ENCODE measurements around the gene MIER1.
"Not testable (repeated sequence)": the region's sequence is repeated elsewhere in the genome, so short reads cannot be mapped to it uniquely, and the experiment has no call there.

The MIER1 gene

DNA sequence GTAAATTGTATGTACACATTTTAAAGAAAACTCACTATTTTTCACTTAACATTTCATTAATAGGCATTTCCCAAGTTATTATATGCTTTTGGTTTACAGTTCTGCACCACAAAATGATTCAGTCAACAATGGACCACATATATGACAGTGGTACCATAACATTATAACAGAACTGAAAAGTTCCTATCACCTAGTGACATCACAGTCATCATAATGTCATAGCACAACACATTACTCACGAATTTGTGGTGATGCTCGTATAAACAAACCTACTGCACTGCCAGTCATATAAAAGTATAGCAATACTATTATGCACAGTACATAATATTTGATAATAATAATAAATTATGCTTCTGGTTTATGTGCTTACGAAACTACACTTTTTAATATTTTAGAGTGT, 31.1 kb upstream of the MIER1 start:
- Histone ChIP-seq H3K9ac (ENCODE audit: low read length) (no peak overlapping the region), H2BK12ac (ENCODE audit: low read length in 2 of 2) (no peak overlapping the region), H3K79me1 (replicated peaks; ENCODE audit: low read length, poor library complexity, severe bottlenecking) (no peaks in the 10 kb centered on the region), H4K8ac (ENCODE audit: low read length) (no peak overlapping the region), H3K4me1 (ENCODE audit: control insufficient read depth, insufficient read depth, low read depth, low read length) (no peaks in the 10 kb centered on the region), H2BK5ac (ENCODE audit: low read depth, low read length, poor library complexity, severe bottlenecking) (no peak overlapping the region), H3K23ac (ENCODE audit: low read length in 2 of 2) (no peak overlapping the region), H2BK120ac (ENCODE audit: low read depth, low read length) (no peak overlapping the region), H3K27me3 (ENCODE audit: control insufficient read depth in 1 of 2, insufficient read depth in 1 of 2, low read length in 2 of 2) (no peaks in the 10 kb centered on the region), H3K4ac (ENCODE audit: low read depth in 1 of 2, low read length in 2 of 2) (no peak overlapping the region), H3K18ac (ENCODE audit: low read depth in 1 of 2, low read length in 2 of 2) (no peak overlapping the region), H3K27ac (ENCODE audit: low read length, poor library complexity, severe bottlenecking) (no peak overlapping the region), H3K4me2 (ENCODE audit: low read length, poor library complexity, severe bottlenecking) (no peak overlapping the region), H2BK15ac (ENCODE audit: low read depth, poor library complexity, severe bottlenecking) (no peak overlapping the region), H3K14ac (ENCODE audit: low read length in 2 of 2) (no peak overlapping the region), H2AFZ (ENCODE audit: low read depth, low read length) (no peak overlapping the region), H4K91ac (ENCODE audit: low read length) (no peak overlapping the region), H3K9me3 (ENCODE audit: control insufficient read depth, low read length) (no peaks in the 10 kb centered on the region), H3K4me3 (ENCODE audit: insufficient read depth in 1 of 2, low read depth in 1 of 2, low read length in 2 of 2) (no peak overlapping the region), H2AK5ac (ENCODE audit: low read length, severe bottlenecking) (no peak overlapping the region), H3K36me3 (ENCODE audit: control insufficient read depth in 1 of 2, insufficient read depth in 2 of 2, low read depth in 1 of 2, low read length in 2 of 2) (peaks cover 0 to 4% of the 10 kb centered on the region in 2 experiments)
- DNase-seq = no peak
- 87% methylated on average over 2 of the region's 3 CpGs for WGBS

GRCh38 chr1:66915203-66915602, 9.6 kb upstream of the MIER1 start:
- not testable (repeated sequence) for H3K27ac ChIP-seq (ENCODE audit: low read length, poor library complexity, severe bottlenecking); H2BK15ac ChIP-seq (ENCODE audit: low read depth, poor library complexity, severe bottlenecking); H2BK5ac ChIP-seq (ENCODE audit: low read depth, low read length, poor library complexity, severe bottlenecking); H3K14ac ChIP-seq (ENCODE audit: low read length in 2 of 2); H3K4me3 ChIP-seq (ENCODE audit: insufficient read depth in 1 of 2, low read depth in 1 of 2, low read length in 2 of 2); H3K9me3 ChIP-seq (ENCODE audit: control insufficient read depth, low read length); H3K18ac ChIP-seq (ENCODE audit: low read depth in 1 of 2, low read length in 2 of 2); H2BK120ac ChIP-seq (ENCODE audit: low read depth, low read length); H2AFZ ChIP-seq (ENCODE audit: low read depth, low read length); H3K4ac ChIP-seq (ENCODE audit: low read depth in 1 of 2, low read length in 2 of 2); H3K9ac ChIP-seq (ENCODE audit: low read length); H3K27me3 ChIP-seq (ENCODE audit: control insufficient read depth in 1 of 2, insufficient read depth in 1 of 2, low read length in 2 of 2); H3K36me3 ChIP-seq (ENCODE audit: control insufficient read depth in 1 of 2, insufficient read depth in 2 of 2, low read depth in 1 of 2, low read length in 2 of 2); H4K8ac ChIP-seq (ENCODE audit: low read length); H4K91ac ChIP-seq (ENCODE audit: low read length); H3K23ac ChIP-seq (ENCODE audit: low read length in 2 of 2); DNase-seq; H3K4me1 ChIP-seq (ENCODE audit: control insufficient read depth, insufficient read depth, low read depth, low read length); H2AK5ac ChIP-seq (ENCODE audit: low read length, severe bottlenecking); H2BK12ac ChIP-seq (ENCODE audit: low read length in 2 of 2); H3K4me2 ChIP-seq (ENCODE audit: low read length, poor library complexity, severe bottlenecking)
- WGBS = no CpG with 5 or more reads among the region's 1 CpG
- peaks cover 16% of the 10 kb centered on the region for H3K79me1 ChIP-seq (replicated peaks; ENCODE audit: low read length, poor library complexity, severe bottlenecking)

GRCh38 chr1:66916320-66916719, 8.5 kb upstream of the MIER1 start:
- DNase-seq = peak; percentile 44
- no CpG with 5 or more reads among the region's 2 CpGs for WGBS
- H3K27ac ChIP-seq (ENCODE audit: low read length, poor library complexity, severe bottlenecking) = no peak overlapping the region

DNA sequence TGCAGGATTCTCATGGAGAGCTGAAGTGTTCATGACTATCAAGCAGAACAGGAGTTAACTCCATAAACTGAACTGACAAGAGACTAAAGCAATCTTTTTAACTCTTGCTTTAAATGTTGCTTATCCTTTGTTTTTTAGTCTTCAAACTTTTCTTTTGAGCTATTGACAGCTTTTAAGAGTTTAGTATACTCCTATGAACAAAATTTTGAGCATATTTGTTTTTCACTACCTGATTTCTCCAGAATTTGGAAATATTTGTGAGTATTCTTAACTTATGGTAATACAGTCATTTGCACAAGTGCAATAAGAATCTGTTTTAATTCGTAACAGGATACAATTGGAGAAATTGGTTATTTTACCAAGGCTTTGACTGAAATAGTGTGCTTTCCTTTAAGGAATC, 7.3 kb upstream of the MIER1 start:
- no peaks in the 10 kb centered on the region for H3K4me1 ChIP-seq (ENCODE audit: control insufficient read depth, insufficient read depth, low read depth, low read length)
- 100% methylated on average over 1 of the region's 1 CpG for WGBS
- H4K8ac ChIP-seq (ENCODE audit: low read length) = no peak overlapping the region
- no peak overlapping the region for H4K91ac ChIP-seq (ENCODE audit: low read length)
- no peak overlapping the region for H3K18ac ChIP-seq (ENCODE audit: low read depth in 1 of 2, low read length in 2 of 2)
- no peak overlapping the region for H3K14ac ChIP-seq (ENCODE audit: low read length in 2 of 2)
- H2BK5ac ChIP-seq (ENCODE audit: low read depth, low read length, poor library complexity, severe bottlenecking) = no peak overlapping the region
- H2BK120ac ChIP-seq (ENCODE audit: low read depth, low read length) = no peak overlapping the region
- no peaks in the 10 kb centered on the region for H3K9me3 ChIP-seq (ENCODE audit: control insufficient read depth, low read length)
- H2AK5ac ChIP-seq (ENCODE audit: low read length, severe bottlenecking) = no peak overlapping the region
- H2BK12ac ChIP-seq (ENCODE audit: low read length in 2 of 2) = no peak overlapping the region
- H3K9ac ChIP-seq (ENCODE audit: low read length) = no peak overlapping the region
- H3K79me1 ChIP-seq (replicated peaks; ENCODE audit: low read length, poor library complexity, severe bottlenecking) = peaks cover 21% of the 10 kb centered on the region
- no peak overlapping the region for H2AFZ ChIP-seq (ENCODE audit: low read depth, low read length)
- H3K27ac ChIP-seq (ENCODE audit: low read length, poor library complexity, severe bottlenecking) = no peak overlapping the region
- H3K27me3 ChIP-seq (ENCODE audit: control insufficient read depth in 1 of 2, insufficient read depth in 1 of 2, low read length in 2 of 2) = no peaks in the 10 kb centered on the region
- H3K4ac ChIP-seq (ENCODE audit: low read depth in 1 of 2, low read length in 2 of 2) = no peak overlapping the region
- no peak overlapping the region for H3K4me3 ChIP-seq (ENCODE audit: insufficient read depth in 1 of 2, low read depth in 1 of 2, low read length in 2 of 2)
- no peak overlapping the region for H3K4me2 ChIP-seq (ENCODE audit: low read length, poor library complexity, severe bottlenecking)
- H2BK15ac ChIP-seq (ENCODE audit: low read depth, poor library complexity, severe bottlenecking) = no peak overlapping the region
- peaks cover 7 to 8% of the 10 kb centered on the region in 2 experiments for H3K36me3 ChIP-seq (ENCODE audit: control insufficient read depth in 1 of 2, insufficient read depth in 2 of 2, low read depth in 1 of 2, low read length in 2 of 2)
- H3K23ac ChIP-seq (ENCODE audit: low read length in 2 of 2) = no peak overlapping the region
- no peak for DNase-seq

More at GRCh38 chr1:66916320-66916719, 8.5 kb upstream of the MIER1 start:
- Histone ChIP-seq H3K27me3 (ENCODE audit: control insufficient read depth in 1 of 2, insufficient read depth in 1 of 2, low read length in 2 of 2) (no peaks in the 10 kb centered on the region), H3K36me3 (ENCODE audit: control insufficient read depth in 1 of 2, insufficient read depth in 2 of 2, low read depth in 1 of 2, low read length in 2 of 2) (peaks cover 8 to 9% of the 10 kb centered on the region in 2 experiments), H2BK5ac (ENCODE audit: low read depth, low read length, poor library complexity, severe bottlenecking) (no peak overlapping the region), H3K9me3 (ENCODE audit: control insufficient read depth, low read length) (no peaks in the 10 kb centered on the region), H3K79me1 (replicated peaks; ENCODE audit: low read length, poor library complexity, severe bottlenecking) (peaks cover 13% of the 10 kb centered on the region), H2BK120ac (ENCODE audit: low read depth, low read length) (no peak overlapping the region), H3K4ac (ENCODE audit: low read depth in 1 of 2, low read length in 2 of 2) (no peak overlapping the region), H4K91ac (ENCODE audit: low read length) (no peak overlapping the region), H3K9ac (ENCODE audit: low read length) (peak overlapping the region; percentile 38), H3K4me2 (ENCODE audit: low read length, poor library complexity, severe bottlenecking) (no peak overlapping the region), H2BK15ac (ENCODE audit: low read depth, poor library complexity, severe bottlenecking) (no peak overlapping the region), H2BK12ac (ENCODE audit: low read length in 2 of 2) (no peak overlapping the region), H3K4me1 (ENCODE audit: control insufficient read depth, insufficient read depth, low read depth, low read length) (no peaks in the 10 kb centered on the region), H2AK5ac (ENCODE audit: low read length, severe bottlenecking) (no peak overlapping the region), H3K23ac (ENCODE audit: low read length in 2 of 2) (no peak overlapping the region), H2AFZ (ENCODE audit: low read depth, low read length) (no peak overlapping the region), H3K4me3 (ENCODE audit: insufficient read depth in 1 of 2, low read depth in 1 of 2, low read length in 2 of 2) (no peak overlapping the region), H3K14ac (ENCODE audit: low read length in 2 of 2) (no peak overlapping the region), H3K18ac (ENCODE audit: low read depth in 1 of 2, low read length in 2 of 2) (no peak overlapping the region), H4K8ac (ENCODE audit: low read length) (no peak overlapping the region)

Measured in mesenchymal stem cell (in vitro differentiated cells and primary cell).